ENCODE data around the gene CD93. TPM values are rescaled to one million over a fixed set of nuclear protein-coding genes. Genes with fewer than 3 reads are reported as not detected.

Gene CD93, protein sequence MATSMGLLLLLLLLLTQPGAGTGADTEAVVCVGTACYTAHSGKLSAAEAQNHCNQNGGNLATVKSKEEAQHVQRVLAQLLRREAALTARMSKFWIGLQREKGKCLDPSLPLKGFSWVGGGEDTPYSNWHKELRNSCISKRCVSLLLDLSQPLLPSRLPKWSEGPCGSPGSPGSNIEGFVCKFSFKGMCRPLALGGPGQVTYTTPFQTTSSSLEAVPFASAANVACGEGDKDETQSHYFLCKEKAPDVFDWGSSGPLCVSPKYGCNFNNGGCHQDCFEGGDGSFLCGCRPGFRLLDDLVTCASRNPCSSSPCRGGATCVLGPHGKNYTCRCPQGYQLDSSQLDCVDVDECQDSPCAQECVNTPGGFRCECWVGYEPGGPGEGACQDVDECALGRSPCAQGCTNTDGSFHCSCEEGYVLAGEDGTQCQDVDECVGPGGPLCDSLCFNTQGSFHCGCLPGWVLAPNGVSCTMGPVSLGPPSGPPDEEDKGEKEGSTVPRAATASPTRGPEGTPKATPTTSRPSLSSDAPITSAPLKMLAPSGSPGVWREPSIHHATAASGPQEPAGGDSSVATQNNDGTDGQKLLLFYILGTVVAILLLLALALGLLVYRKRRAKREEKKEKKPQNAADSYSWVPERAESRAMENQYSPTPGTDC
- 41.0 TPM for total RNA-seq
- long read RNA-seq, full-length matches to known transcripts, result 12 of 34 reads
- long read RNA-seq, partial matches to known transcripts, result 0 of 34 reads
- long read RNA-seq, other reads (novel, unspliced or antisense), result 22 of 34 reads

DNA sequence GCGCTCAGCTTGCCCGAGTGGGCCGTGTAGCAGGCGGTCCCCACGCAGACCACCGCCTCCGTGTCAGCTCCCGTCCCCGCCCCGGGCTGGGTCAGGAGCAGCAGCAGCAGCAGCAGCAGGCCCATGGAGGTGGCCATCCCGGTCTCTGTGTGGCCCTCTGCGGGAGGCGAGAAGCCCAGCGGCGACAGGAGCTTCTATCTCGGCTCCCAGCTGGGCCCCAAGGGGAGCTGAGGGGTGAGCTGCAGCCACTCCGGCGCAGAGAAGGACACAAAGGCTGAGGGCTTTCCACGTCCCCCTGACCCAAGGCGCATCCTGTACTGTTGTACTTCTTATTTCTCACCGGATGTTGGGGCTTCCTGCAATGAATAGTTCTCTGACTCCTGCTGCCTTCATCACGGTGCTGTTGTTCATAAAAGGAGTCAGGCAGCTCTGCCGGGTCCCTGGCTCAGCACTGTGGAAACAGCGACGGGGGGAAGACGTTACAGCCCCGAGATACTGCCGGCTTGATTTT, at the start of gene CD93:
TSS of gene CD93 (minus strand) at position 269 of the 511 bp plus-strand sequence. CDS start at position 137, 132 bp downstream.
- ATAC-seq (peak; percentile 70), DNase-seq (peak; percentile 59)
- intact Hi-C loops (cut with micrococcal nuclease), result no loop called here

DNA sequence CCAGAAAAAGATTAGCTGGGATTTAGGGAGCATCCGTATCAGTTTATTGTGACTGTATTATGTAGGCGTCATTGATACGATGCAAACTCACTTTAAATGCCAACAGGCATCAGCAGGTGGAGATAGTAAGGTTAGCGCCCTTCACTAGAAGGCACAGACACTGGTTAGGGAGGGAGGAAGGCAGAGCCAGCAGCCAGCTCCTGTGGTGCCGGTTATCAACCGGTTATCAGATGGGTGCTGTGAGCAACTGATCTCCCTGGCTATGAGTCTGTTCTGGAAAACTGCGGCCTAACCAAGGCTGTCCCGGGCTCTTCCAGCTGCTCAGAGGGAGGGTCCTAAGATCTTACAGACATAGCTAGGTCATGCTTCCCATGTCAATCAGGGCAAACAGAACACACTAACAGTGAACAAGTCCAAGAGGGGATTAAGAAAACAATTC, 47.5 kb upstream of the CD93 start:
- no peak for DNase-seq
- intact Hi-C loops (cut with micrococcal nuclease), result no loop called here
- ATAC-seq, result no peak

DNA sequence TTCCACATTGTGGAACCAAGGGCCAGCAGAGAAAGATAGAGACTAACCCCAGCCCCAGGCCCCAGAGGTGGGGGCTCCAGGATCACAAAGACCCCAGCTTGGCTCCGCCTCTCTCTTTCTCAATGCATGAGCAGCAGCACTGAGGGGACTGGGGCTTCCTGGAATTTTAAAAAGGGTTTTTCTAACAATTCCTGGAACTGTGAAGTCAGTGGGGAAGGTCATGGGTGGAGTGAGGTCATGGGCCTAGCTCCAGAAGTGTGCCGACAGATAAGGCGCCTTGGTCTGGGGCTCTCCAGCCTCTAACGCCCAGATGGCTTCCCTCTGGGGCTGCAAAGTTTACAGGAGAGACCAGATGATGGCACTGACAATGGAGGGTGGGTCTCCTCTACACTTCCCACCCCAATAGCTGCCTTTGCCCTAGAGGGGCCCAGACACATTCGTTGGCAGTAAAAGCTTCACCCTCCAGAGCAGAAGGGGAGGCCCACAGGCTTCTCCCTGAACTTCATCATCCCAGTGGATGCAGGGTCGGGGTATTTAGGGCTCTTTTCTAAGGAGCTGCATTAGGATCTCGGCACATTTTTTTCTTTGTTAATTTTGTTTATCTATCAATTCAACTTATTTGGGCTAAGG, 46.9 kb upstream of the CD93 start:
- DNase-seq (peak; percentile 60), ATAC-seq (peak; percentile 75)
- intact Hi-C loops (cut with micrococcal nuclease), result no loop called here

DNA sequence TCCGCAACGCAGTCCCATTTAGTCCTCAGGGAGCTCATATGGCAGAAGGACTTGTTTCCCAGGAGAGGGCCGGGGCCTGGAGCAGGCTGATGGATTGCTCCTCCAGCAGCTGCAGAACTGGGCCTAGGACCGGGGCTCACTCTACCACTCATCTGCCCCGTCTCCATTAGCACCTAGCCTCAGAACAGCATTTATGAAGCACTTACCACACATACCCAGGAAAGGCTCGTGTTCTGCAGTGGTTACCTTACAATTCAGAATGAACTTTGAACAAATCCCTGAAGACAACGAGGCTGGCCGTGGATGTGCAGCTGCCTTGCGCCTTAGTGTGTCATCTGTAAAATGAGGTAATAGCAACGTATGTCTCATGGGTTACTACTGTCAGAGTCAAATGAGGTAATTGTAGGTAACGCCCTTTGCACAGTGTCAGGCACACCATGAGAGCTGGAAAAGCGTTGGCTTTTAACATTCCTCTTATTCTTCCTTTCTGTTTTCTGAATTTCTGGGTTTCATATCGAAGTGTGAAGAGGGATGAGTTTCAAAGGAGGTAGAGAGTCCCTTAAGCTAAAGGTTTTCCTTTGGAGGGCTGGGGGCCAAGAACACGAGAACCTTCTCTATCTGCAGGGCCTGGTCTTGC, 46.3 kb upstream of the CD93 start:
- DNase-seq, result no peak
- intact Hi-C loops (cut with micrococcal nuclease), result no loop called here
- peak; percentile 31 for ATAC-seq

DNA sequence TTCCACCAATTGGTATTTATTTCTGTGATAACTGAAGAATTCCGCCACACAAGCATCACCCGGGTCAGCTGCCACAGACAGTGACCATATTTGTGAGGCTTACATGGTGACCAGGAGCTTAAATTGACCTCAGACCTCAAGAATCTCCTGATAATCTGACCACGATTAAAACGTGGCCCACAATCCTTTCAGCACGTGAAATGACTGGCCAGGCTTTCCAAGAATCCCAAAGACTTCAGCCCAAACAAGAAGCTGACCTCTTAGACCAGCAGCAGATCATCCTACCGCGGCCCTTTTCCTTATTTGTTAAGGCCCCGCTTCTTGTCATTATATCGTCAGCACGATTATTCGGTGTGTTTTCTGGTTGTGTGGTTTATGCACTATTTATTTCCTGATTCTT, 45.6 kb upstream of the CD93 start:
- no peak for DNase-seq
- intact Hi-C loops (cut with micrococcal nuclease), result no loop called here
- ATAC-seq, result no peak

DNA sequence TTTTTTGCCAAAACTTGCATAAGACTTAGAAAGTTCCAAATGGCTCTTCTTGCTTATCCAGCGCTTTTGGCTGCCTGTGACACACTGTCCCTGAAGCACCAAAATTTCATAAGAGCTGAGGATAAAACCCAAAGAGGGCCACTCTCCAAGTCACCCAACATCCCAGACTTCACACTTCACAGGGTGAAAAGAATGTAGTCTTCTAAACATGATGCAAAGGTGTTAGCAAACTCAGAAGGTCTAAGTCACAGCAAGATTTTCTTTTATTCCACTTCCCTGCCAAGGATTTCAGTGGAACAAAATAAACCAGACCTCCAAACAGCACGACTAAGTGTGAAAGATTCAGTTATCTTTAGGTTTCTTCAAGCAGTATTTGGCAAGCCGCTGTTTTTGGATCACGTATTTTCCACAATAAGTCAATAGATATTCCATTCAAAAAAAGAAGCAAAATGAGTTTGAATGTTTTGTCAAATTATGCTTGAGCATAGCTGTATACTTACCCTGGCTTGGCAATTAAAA, 44.6 kb upstream of the CD93 start:
- ATAC-seq (peak; percentile 65), DNase-seq (no peak)
- intact Hi-C loops (cut with micrococcal nuclease), result no loop called here

DNA sequence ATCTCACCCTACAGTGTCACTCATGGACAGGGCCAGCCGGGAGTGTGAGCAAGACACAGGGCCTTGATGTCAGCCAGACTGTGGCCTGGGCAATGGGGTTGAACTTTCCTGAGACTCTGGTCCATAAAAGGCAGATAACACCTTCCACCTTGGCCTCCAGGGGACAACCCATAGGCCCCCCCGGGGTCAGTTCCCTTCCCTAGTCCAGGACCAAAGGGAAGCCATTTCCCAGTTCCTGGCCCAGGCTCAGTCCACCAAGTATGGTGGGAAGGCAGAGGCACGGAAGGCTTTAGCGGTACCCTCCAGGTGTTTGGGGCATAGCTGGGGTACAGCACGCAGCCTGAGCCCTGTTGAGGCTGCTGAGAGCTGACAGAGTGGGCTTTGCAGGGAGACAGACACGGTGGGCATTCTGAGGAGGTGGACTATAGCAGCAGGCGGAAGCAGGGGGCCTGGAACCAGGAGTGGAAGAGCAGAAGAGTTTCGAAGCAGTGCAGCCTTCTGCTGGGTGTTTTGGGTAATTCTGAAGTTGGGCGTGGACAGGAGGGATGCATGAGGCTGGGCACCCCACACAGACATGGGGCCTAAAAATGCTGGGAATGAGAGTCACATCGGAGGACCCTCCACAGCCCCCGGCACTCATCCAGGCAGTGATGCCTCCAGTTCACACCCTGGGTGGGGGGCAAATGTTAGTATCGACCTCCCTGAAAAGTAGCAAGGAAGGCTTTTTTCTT, 43.9 kb upstream of the CD93 start:
- ATAC-seq (no peak), DNase-seq (no peak)
- intact Hi-C loops (cut with micrococcal nuclease), result no loop called here

DNA sequence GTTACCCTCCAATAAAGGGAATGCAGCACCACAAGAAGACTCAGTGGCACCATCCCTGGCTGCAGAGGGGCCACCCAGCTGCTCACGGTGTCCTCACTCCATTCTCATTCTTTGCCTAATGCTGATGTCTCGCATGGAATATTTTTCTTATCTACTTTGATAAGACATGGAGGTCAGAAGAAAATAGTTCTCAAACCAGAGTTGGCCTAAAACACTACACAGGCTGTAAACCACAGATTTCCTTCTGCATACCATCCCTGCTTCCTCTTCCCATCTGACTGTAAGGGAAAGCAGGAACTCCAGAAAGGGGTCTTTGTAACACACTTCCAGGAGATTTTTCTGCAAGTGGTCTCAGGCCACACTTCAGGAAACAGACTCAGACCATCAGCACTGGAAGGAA, 43.1 kb upstream of the CD93 start:
- no peak for DNase-seq
- no peak for ATAC-seq
- intact Hi-C loops (cut with micrococcal nuclease), result no loop called here

DNA sequence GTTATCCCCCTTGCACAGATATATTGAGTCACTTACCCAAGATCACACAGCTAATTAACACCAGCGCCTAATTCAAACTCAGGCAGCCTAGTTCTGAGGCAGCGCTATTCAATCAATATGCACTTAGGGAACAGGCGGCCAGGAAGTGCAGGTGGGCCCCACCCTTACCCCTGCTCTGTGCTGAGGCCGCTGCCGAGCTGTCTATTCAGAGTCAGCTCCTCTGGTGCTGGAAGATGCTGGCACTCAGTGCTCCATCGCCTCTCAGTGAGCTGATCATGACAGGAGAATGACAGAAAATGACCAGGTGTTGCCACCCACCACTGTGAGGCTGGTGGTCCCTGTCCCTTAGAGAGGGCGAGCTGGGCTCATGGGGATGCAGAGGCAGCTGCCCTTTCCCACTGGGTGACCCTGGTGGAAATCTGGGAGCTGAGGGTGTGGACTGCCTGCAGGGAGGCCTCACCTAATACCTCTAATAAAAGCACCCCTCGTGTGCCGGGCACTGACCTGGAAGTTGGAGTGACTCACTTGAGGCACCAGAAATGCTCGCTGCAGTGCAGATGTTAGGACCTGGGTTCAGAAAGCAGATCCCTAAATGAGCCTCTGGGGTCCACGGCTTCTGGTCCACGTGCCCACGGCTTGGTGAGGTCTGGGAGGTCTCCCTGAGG, 42.5 kb upstream of the CD93 start:
- ATAC-seq, result no peak
- DNase-seq, result no peak
- intact Hi-C loops (cut with micrococcal nuclease), result no loop called here

DNA sequence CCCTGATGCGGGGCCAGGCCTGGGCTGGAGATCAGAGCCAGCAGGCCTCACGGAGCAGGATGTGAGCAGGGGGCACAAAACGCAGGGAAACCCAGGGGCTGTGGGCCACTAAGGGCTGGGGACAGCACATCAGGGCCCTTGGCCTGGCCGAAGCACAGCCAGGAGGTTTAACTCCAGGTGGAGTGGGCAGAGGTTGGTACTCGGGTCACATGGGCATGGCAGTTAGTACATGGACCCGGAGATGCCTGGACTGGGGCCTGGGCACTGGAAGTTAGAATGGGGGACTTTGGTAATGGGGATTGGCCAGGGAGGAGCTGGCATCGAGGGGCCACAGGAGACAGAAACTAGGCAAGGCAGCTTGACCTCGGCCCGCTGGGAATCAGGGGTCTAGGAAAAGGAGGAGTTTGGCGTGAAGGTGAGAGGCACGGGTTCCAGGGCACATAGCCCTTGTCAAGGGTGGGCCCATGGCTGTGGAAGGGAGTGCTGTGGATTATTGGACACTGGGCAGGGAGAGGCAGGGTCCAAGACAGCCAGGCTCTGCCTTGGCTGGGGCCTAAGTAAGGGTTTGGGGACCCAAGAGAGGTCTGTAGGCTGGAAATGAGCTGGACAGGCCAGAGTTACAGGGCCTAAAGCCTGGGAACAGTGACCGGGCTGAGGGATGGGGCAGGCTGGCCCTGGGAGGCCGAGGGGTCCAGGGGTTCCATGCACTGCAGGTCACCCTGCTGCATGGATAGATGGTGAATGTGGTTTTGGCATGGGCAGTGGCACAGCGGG, 41.6 kb upstream of the CD93 start:
- DNase-seq (no peak), ATAC-seq (no peak)
- intact Hi-C loops (cut with micrococcal nuclease), result no loop called here

DNA sequence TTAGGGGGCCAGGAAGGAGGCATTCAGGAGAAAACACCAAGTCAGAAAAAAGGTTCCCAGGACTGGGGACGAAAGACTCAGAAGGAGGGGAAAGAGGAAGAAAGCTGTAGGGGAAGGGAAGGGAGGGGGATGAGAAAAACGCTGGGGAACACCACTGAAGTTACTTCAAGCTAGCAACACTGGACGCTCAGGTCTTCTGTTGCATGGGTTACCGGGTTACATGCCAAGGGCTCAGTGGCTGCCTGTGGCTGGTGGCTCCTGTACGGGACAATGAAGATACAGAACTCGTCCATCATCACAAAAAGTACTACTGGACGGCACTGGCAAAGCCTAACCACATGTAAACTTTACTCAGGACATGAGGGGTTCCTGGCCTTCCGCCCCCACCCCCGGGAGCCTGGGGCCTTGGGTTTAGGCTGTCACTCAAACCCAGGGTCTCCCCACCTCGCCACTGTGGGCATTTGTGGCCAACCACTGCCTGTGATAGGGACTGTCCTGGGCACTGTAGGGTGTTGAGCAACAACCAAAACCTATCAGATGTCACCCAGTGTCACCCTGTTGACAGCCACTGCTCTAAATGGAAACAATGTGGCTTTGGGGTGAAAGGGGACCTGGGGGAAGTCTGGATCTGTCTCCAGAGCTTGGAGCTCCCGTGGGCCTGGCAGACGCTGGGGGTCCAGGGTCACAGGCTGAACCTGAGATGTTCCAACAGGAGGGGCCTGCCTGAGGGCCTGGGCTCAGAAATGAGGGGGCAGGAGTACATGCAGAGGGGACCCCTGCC, 40.3 kb upstream of the CD93 start:
- ATAC-seq (peak; percentile 40), DNase-seq (no peak)
- intact Hi-C loops (cut with micrococcal nuclease), result no loop called here

DNA sequence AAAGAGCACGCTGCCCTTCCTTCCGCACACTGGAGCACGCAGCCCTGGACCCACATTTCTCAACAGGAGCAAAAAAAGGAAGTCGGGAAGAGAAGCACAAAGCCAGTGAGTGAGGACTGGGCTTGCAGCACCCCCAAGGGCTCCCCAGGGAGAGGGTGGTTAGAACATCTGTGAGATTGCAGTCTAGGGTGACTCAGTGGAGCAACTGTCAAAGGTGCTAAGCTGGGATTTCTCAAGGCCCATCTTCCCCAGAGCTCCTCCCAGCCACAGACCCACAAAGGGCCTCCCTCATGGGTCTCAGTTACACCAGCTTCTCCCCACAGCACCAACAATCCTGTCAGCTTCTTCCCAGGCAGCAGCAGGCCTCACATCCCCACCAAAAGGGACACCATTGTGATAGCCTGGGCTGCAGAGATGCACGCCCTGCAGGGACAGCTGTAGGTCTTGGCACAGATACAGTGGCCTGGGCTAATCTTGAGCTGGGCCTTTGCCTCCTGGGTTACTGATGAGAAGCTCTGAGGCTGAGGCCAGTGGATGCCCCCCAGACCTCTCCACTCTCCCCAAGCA, 39.6 kb upstream of the CD93 start:
- intact Hi-C loops (cut with micrococcal nuclease), result no loop called here
- peak; percentile 76 for ATAC-seq

DNA sequence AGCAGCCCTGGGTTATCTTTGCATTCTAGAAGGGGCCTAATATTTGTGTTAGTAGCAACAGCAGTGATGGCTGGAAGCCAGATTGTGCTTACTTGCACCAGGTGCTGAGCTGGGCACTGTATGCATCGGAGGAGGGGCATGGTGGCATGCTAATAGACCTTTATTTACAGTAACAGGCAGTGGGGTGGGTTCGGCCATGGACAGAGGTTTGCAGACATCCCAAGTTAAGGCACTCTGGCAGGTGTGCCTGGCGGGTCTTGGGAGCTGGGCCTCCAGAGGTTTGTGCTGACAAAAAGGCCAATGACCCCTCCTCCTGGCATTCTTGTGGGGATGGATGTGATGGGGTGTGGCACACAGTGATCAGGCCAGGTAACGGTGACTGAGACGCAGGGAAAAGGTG, 39.0 kb upstream of the CD93 start:
- DNase-seq, result no peak
- intact Hi-C loops (cut with micrococcal nuclease), result no loop called here
- ATAC-seq, result no peak

More for the DNA sequence above, 39.6 kb upstream of the CD93 start:
- DNase-seq, result peak; percentile 50

DNA sequence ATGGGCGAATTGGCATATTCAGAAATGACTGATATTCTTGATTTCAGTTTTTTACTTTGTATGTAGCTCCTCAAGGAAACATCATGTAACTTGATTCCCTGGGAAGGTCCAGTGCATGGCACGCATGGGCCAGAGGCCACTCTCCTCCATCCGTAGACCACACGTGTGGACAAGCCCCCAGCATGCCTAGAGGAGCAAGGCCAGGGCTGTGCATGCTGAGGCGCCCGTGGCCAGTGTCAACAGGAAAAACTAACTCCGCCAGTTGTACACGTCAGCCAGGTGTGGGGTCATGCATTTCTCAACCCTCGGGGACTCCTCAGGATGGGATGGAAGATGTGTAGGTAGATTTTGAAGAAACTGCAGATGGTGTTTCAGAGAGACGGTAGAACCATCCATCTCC, 37.8 kb upstream of the CD93 start:
- ATAC-seq (no peak), DNase-seq (no peak)
- intact Hi-C loops (cut with micrococcal nuclease), result no loop called here

DNA sequence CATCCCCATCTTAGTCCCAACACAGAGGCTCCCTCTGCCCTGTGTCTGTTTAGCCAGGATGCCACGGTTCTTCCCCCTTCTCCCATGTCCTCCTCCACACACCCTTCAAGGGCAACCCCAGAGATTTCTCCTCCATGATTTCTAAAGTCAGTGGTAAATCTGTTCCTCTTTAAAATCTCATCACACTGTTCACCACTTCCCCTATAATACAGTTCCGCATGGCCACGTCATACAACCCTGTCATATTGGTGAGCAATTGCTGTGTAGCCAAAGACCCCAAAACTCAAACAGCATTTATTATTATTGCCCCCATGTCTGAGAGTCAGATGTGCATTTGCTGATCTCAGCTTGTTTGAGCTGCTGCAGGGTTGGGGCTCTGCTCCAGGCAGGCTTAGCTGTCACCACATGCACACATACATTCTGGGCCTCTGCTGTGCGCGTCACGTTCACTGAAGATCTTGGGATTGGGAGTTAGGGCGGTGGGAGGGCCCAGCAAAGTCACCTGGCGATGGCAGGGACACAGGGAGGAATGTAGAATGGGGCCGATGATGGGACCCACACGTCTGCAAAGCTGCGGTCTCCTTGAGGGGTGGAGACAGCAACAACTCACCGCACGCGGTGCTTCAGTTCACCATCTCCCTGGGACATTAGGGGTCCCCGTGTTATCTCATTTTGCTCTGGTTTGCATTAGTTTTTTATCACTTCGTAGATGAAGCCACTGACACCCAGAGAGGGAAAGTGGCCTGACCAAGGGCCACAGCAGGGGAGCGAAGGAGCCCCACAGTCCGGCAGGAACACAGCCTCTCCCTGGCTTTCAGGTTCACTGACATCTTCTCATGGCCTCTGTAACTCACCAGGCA, 36.9 kb upstream of the CD93 start:
- ATAC-seq (no peak), DNase-seq (no peak)
- intact Hi-C loops (cut with micrococcal nuclease), result no loop called here
